Kidney epithelial cell (primary cell): ENCODE measurements around the gene TLK1. TPM values are rescaled to one million over a fixed set of nuclear protein-coding genes. Genes with fewer than 3 reads are reported as not detected.
A peak's percentile ranks its signal among the peaks of the same experiment; 100 is the strongest.

Source experiments
- DNase-seq: peaks from one replicate; pipeline ENCODE4 v3.0.0-alpha.2; 2010; ENCODE audit warnings: low read depth
- H3K27me3 ChIP-seq: 2 replicates; pipeline ENCODE4 v1.6.0; 2011; ENCODE audit warnings: low read length; ENCODE audit not compliant: control insufficient read depth, insufficient read depth
- H3K36me3 ChIP-seq: 2 replicates; pipeline ENCODE4 v1.5.1; 2011; ENCODE audit warnings: low read length; ENCODE audit not compliant: control insufficient read depth, insufficient read depth
- H3K4me3 ChIP-seq: 2 replicates; pipeline ENCODE4 v1.5.1; 2011; ENCODE audit warnings: low read depth, mild to moderate bottlenecking, control low read depth, low read length
- CTCF ChIP-seq: IDR thresholded peaks from 2 replicates; pipeline ENCODE4 v1.5.1; 2011; ENCODE audit warnings: mild to moderate bottlenecking, moderate library complexity, low read length, control low read depth, inconsistent platforms; ENCODE audit not compliant: insufficient read depth, poor library complexity, severe bottlenecking
- total RNA-seq: library from RNA; depleted of rRNA; stranded (reverse); fragments of >200 nt; gene quantifications from 2 replicates; pipeline ENCODE4 v1.2.3, GENCODE V29; 2015

The TLK1 gene
- total RNA-seq, 1 donor from 2014 or later = 24.4 TPM

- Histone ChIP-seq H3K36me3 (no peaks in the 10 kb centered on the region), H3K4me3 (no peak overlapping the region), H3K27me3 (no peaks in the 10 kb centered on the region)
- no peak for TF ChIP-seq CTCF
- no peak for DNase-seq
Measured at GRCh38 chr2:170997893-170998597, 162.6 kb downstream of the TLK1 start.

GRCh38 chr2:170996316-170996715, 164.4 kb downstream of the TLK1 start:
- H3K27me3 ChIP-seq = no peaks in the 10 kb centered on the region
- no peak overlapping the region for H3K4me3 ChIP-seq
- TF ChIP-seq CTCF = no peak
- DNase-seq = no peak
- no peaks in the 10 kb centered on the region for H3K36me3 ChIP-seq

GRCh38 chr2:170991398-170992182, 169.1 kb downstream of the TLK1 start:
- Histone ChIP-seq H3K4me3 (no peak overlapping the region), H3K27me3 (no peaks in the 10 kb centered on the region), H3K36me3 (no peaks in the 10 kb centered on the region)
- no peak for DNase-seq
- peak; percentile 4 for TF ChIP-seq CTCF

GRCh38 chr2:170986566-170987258, 174.0 kb downstream of the TLK1 start:
- Histone ChIP-seq H3K4me3 (no peak overlapping the region), H3K36me3 (no peaks in the 10 kb centered on the region), H3K27me3 (no peaks in the 10 kb centered on the region)
- TF ChIP-seq CTCF = no peak
- DNase-seq = no peak

GRCh38 chr2:170985407-170985806, 175.3 kb downstream of the TLK1 start:
- DNase-seq = no peak
- no peak for TF ChIP-seq CTCF
- H3K36me3 ChIP-seq = no peaks in the 10 kb centered on the region
- H3K4me3 ChIP-seq = no peak overlapping the region
- no peaks in the 10 kb centered on the region for H3K27me3 ChIP-seq
